WTC11 (cell line): ENCODE measurements around the gene GATB. TPM values are rescaled to one million over a fixed set of nuclear protein-coding genes. Genes with fewer than 3 reads are reported as not detected.

Experiments
- ATAC-seq: fragments of 200-7000 bp; cut with Tn5 transposase; 2 replicates; pipeline ENCODE4 v1.10.0; 2021; ENCODE audit warnings: mild to moderate bottlenecking, moderate library complexity
- CTCF ChIA-PET: fragments of 300-600 bp; sonication (Branson Sonifier 250); formaldehyde crosslinking; loops from one replicate; lab custom pipeline; 2021; ENCODE audit warnings: antibody characterized with exemption; lab: Charles Lee
- POLR2A ChIA-PET: fragments of 350-600 bp; sonication (Branson Sonifier 250); formaldehyde crosslinking; loops from one replicate; lab custom pipeline; 2021; ENCODE audit warnings: antibody characterized with exemption; lab: Charles Lee
- DNase-seq: peaks from one replicate; pipeline ENCODE4 v3.0.0; 2021; ENCODE audit warnings: low spot score
- H3K27ac Mint-ChIP-seq: 2 replicates; pipeline ENCODE4 v1.8.0; 2021; ENCODE audit warnings: mixed read lengths
- H3K27me3 Mint-ChIP-seq: 2 replicates; pipeline ENCODE4 v1.8.0; 2021; ENCODE audit warnings: low read depth, mild to moderate bottlenecking, moderate library complexity, mixed read lengths
- H3K36me3 Mint-ChIP-seq: 2 replicates; pipeline ENCODE4 v1.8.0; 2021; ENCODE audit warnings: mixed read lengths
- H3K4me1 Mint-ChIP-seq: 2 replicates; pipeline ENCODE4 v1.8.0; 2022; ENCODE audit warnings: mixed read lengths
- H3K4me3 Mint-ChIP-seq: 2 replicates; pipeline ENCODE4 v1.8.0; 2021; ENCODE audit warnings: mild to moderate bottlenecking, moderate library complexity, mixed read lengths
- H3K9me3 Mint-ChIP-seq: 2 replicates; pipeline ENCODE4 v1.8.0; 2021; ENCODE audit warnings: mixed read lengths
- ATF1 ChIP-seq: sonication (generic); formaldehyde crosslinking; IDR thresholded peaks from 2 replicates; pipeline ENCODE4 v1.8.1; 2023; ENCODE audit warnings: mild to moderate bottlenecking, moderate library complexity, missing genetic modification reagents
- ATF3 ChIP-seq: sonication (generic); formaldehyde crosslinking; conservative IDR thresholded peaks from 2 replicates; pipeline ENCODE4 v1.8.1; 2022; ENCODE audit warnings: mild to moderate bottlenecking, missing genetic modification reagents
- ATF6 ChIP-seq: sonication (generic); formaldehyde crosslinking; IDR thresholded peaks from 2 replicates; pipeline ENCODE4 v1.8.1; 2023; ENCODE audit warnings: mild to moderate bottlenecking, missing genetic modification reagents
- CREM ChIP-seq: sonication (generic); formaldehyde crosslinking; IDR thresholded peaks from 2 replicates; pipeline ENCODE4 v1.8.1; 2022; ENCODE audit warnings: mild to moderate bottlenecking, missing genetic modification reagents, moderate library complexity
- E2F1 ChIP-seq: sonication (generic); formaldehyde crosslinking; IDR thresholded peaks from 2 replicates; pipeline ENCODE4 v1.8.0; 2022; ENCODE audit warnings: mild to moderate bottlenecking, missing genetic modification reagents
- EMX1 ChIP-seq: fragments of 250-450 bp; sonication (Bioruptor Pico); IDR thresholded peaks from 2 replicates; pipeline ENCODE4 v1.8.0; 2021; ENCODE audit warnings: mild to moderate bottlenecking
- IRF2 ChIP-seq: sonication (generic); formaldehyde crosslinking; IDR thresholded peaks from 2 replicates; pipeline ENCODE4 v1.8.0; 2022; ENCODE audit warnings: low read depth, missing genetic modification reagents, borderline replicate concordance
- MAX ChIP-seq: sonication (generic); formaldehyde crosslinking; IDR thresholded peaks from 2 replicates; pipeline ENCODE4 v1.8.0; 2022; ENCODE audit warnings: mild to moderate bottlenecking, missing genetic modification reagents
- NFATC4 ChIP-seq: fragments of 250-450 bp; sonication (Bioruptor Pico); IDR thresholded peaks from 2 replicates; pipeline ENCODE4 v1.9.0; 2021; ENCODE audit warnings: mild to moderate bottlenecking
- NR1H2 ChIP-seq: sonication (generic); formaldehyde crosslinking; IDR thresholded peaks from 2 replicates; pipeline ENCODE4 v1.9.0; 2021; ENCODE audit warnings: mild to moderate bottlenecking, moderate library complexity, missing genetic modification reagents
- RORB ChIP-seq: fragments of 250-450 bp; sonication (Bioruptor Pico); IDR thresholded peaks from 2 replicates; pipeline ENCODE4 v1.9.0; 2021; ENCODE audit warnings: mild to moderate bottlenecking
- SP1 ChIP-seq: sonication (generic); formaldehyde crosslinking; conservative IDR thresholded peaks from 2 replicates; pipeline ENCODE4 v1.8.1; 2022; ENCODE audit warnings: missing genetic modification reagents
- total RNA-seq: library from RNA; stranded (reverse); gene quantifications from 3 replicates; pipeline ENCODE4 v1.2.3, GENCODE V29; 2021
- TF ChIP-seq, protein P1 (sequence below): fragments of 200-600 bp; IDR thresholded peaks from 2 replicates; pipeline ENCODE4 v1.8.0; 2022; ENCODE audit warnings: antibody characterized with exemption
- TF ChIP-seq, protein P2 (sequence below): fragments of 250-450 bp; sonication (Bioruptor Pico); IDR thresholded peaks from 2 replicates; pipeline ENCODE4 v1.9.0; 2021; ENCODE audit warnings: mild to moderate bottlenecking
- TF ChIP-seq, protein P3 (sequence below): sonication (generic); formaldehyde crosslinking; IDR thresholded peaks from 2 replicates; pipeline ENCODE4 v1.8.1; 2023; ENCODE audit warnings: mild to moderate bottlenecking, missing genetic modification reagents

GATB gene
- total RNA-seq, 1 experiment from 2014 or later: 22.7 TPM

DNA sequence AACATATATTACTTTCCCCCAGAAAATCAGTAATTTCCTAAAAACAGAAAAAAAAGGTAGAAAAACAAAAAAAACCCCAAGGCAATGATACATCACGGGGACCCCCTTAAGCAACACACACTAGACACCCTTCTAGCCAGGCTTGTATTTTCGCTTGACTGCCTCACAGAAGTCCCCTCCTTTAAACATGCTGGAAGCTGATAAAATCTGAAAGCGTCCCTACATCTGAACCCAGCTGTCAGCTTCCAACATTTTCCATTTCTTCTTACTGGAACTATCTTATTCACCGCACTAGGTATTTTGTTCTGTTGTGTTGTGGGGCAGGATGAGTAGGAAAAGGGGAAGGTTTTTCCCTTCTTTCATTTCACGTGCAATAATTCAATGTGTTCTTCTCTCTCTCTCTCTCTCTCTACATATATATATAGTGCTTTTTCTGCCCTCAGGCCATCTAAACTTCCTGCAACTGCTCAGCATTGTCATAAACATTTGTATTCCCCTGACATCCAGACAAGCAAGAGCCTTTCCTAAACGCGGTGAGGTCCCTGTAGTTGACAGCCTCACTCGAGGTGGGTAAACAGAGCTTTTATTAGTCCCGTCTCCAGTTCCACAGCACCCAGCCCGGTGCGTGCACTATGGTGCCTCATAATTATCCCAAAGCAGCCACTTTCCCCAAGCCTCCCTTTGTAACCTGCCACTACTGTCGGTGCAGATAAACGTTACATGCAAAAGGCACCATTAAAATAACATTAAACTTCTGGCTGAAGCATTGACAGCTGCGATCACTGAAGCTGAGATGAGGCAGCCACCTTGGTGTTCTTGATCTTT, 82.5 kb downstream of the GATB start (continued):
- TF ChIP-seq, protein P1, sequence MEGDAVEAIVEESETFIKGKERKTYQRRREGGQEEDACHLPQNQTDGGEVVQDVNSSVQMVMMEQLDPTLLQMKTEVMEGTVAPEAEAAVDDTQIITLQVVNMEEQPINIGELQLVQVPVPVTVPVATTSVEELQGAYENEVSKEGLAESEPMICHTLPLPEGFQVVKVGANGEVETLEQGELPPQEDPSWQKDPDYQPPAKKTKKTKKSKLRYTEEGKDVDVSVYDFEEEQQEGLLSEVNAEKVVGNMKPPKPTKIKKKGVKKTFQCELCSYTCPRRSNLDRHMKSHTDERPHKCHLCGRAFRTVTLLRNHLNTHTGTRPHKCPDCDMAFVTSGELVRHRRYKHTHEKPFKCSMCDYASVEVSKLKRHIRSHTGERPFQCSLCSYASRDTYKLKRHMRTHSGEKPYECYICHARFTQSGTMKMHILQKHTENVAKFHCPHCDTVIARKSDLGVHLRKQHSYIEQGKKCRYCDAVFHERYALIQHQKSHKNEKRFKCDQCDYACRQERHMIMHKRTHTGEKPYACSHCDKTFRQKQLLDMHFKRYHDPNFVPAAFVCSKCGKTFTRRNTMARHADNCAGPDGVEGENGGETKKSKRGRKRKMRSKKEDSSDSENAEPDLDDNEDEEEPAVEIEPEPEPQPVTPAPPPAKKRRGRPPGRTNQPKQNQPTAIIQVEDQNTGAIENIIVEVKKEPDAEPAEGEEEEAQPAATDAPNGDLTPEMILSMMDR: no peak

- POLR2A ChIA-PET: no interaction called here
- no peak overlapping the region for H3K27ac Mint-ChIP-seq
- H3K4me1 Mint-ChIP-seq: peaks cover 22% of the 10 kb centered on the region
- H3K36me3 Mint-ChIP-seq: no peaks in the 10 kb centered on the region
- CTCF ChIA-PET: no interaction called here
- ATAC-seq (no peak), DNase-seq (no peak)
- TF ChIP-seq SP1: no peak
- no peak for TF ChIP-seq EMX1 (CRISPR knock-in tag)
- no peak for TF ChIP-seq ATF6 (CRISPR knock-in tag)
- TF ChIP-seq, protein P2, sequence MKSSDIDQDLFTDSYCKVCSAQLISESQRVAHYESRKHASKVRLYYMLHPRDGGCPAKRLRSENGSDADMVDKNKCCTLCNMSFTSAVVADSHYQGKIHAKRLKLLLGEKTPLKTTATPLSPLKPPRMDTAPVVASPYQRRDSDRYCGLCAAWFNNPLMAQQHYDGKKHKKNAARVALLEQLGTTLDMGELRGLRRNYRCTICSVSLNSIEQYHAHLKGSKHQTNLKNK (CRISPR knock-in tag): no peak
- TF ChIP-seq RORB (CRISPR knock-in tag): no peak
- no peak for TF ChIP-seq IRF2 (CRISPR knock-in tag)
- no peak for TF ChIP-seq ATF1
- TF ChIP-seq MAX (CRISPR knock-in tag): no peak
- no peak for TF ChIP-seq NR1H2
- no peak for TF ChIP-seq CREM
- H3K27me3 Mint-ChIP-seq: no peaks in the 10 kb centered on the region
- H3K9me3 Mint-ChIP-seq: no peaks in the 10 kb centered on the region
- no peak overlapping the region for H3K4me3 Mint-ChIP-seq
Observed at GRCh38 chr4:151677193-151677592, 83.6 kb downstream of the GATB start.

- ATAC-seq: no peak
- ChIA-PET CTCF (no interaction called here), POLR2A (no interaction called here)
- H3K4me1 Mint-ChIP-seq: peaks cover 22% of the 10 kb centered on the region
- no peaks in the 10 kb centered on the region for H3K27me3 Mint-ChIP-seq
- no peak overlapping the region for H3K4me3 Mint-ChIP-seq
- H3K27ac Mint-ChIP-seq: no peak overlapping the region
- H3K36me3 Mint-ChIP-seq: no peaks in the 10 kb centered on the region
- no peak for DNase-seq
- TF ChIP-seq, protein P3, sequence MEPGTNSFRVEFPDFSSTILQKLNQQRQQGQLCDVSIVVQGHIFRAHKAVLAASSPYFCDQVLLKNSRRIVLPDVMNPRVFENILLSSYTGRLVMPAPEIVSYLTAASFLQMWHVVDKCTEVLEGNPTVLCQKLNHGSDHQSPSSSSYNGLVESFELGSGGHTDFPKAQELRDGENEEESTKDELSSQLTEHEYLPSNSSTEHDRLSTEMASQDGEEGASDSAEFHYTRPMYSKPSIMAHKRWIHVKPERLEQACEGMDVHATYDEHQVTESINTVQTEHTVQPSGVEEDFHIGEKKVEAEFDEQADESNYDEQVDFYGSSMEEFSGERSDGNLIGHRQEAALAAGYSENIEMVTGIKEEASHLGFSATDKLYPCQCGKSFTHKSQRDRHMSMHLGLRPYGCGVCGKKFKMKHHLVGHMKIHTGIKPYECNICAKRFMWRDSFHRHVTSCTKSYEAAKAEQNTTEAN (CRISPR knock-in tag): no peak
- no peak for TF ChIP-seq ATF3 (CRISPR knock-in tag)
- no peak for TF ChIP-seq NFATC4 (CRISPR knock-in tag)
- no peak for TF ChIP-seq E2F1
- no peaks in the 10 kb centered on the region for H3K9me3 Mint-ChIP-seq
Observed at GRCh38 chr4:151676301-151676700, 84.5 kb downstream of the GATB start.
